ENCODE measurements around the gene ANAPC7.

DNA sequence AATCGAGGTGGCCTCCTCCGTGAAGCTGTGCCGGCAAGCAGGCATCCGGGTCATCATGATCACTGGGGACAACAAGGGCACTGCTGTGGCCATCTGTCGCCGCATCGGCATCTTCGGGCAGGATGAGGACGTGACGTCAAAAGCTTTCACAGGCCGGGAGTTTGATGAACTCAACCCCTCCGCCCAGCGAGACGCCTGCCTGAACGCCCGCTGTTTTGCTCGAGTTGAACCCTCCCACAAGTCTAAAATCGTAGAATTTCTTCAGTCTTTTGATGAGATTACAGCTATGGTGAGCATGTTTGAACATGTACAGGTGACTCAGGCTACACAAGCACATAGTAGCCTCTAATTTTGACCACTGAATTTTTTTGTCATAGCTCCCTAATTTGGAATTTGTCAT, 62.8 kb downstream of the ANAPC7 start:
- no peak for TF ChIP-seq EZH2 (IDR thresholded peaks at IDR 0.05; ENCODE audit: borderline replicate concordance, low read length)
- TF ChIP-seq, protein P1, sequence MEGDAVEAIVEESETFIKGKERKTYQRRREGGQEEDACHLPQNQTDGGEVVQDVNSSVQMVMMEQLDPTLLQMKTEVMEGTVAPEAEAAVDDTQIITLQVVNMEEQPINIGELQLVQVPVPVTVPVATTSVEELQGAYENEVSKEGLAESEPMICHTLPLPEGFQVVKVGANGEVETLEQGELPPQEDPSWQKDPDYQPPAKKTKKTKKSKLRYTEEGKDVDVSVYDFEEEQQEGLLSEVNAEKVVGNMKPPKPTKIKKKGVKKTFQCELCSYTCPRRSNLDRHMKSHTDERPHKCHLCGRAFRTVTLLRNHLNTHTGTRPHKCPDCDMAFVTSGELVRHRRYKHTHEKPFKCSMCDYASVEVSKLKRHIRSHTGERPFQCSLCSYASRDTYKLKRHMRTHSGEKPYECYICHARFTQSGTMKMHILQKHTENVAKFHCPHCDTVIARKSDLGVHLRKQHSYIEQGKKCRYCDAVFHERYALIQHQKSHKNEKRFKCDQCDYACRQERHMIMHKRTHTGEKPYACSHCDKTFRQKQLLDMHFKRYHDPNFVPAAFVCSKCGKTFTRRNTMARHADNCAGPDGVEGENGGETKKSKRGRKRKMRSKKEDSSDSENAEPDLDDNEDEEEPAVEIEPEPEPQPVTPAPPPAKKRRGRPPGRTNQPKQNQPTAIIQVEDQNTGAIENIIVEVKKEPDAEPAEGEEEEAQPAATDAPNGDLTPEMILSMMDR (IDR thresholded peaks at IDR 0.05; ENCODE audit: low read length), result no peak

All from OCI-LY1 (cell line).